Astrocyte of the cerebellum (primary cell): Measurements from ENCODE around the gene IRAK2.

Experiments
- DNase-seq: peaks from one replicate; pipeline ENCODE4 v3.0.0-alpha.2; 2011; ENCODE audit warnings: low read depth
- H3K4me3 ChIP-seq: 2 replicates; pipeline ENCODE4 v1.5.1; 2011; ENCODE audit warnings: mild to moderate bottlenecking, low read depth, low read length, moderate library complexity
- in situ Hi-C: cut with HindIII; loops from 2 replicates; pipeline ENCODE4 v1.10.0; 2017; ENCODE audit warnings: low sequenced_read_pairs
- TF ChIP-seq, protein P1 (sequence below): IDR thresholded peaks from 2 replicates; pipeline ENCODE4 v1.5.1; 2012; ENCODE audit warnings: low read length, low read depth, moderate library complexity, mild to moderate bottlenecking; ENCODE audit errors: missing control alignments

Gene IRAK2

GRCh38 chr3:10194328-10195071 is 29.8 kb downstream of the IRAK2 start:
- DNase-seq = no peak
- TF ChIP-seq, protein P1, sequence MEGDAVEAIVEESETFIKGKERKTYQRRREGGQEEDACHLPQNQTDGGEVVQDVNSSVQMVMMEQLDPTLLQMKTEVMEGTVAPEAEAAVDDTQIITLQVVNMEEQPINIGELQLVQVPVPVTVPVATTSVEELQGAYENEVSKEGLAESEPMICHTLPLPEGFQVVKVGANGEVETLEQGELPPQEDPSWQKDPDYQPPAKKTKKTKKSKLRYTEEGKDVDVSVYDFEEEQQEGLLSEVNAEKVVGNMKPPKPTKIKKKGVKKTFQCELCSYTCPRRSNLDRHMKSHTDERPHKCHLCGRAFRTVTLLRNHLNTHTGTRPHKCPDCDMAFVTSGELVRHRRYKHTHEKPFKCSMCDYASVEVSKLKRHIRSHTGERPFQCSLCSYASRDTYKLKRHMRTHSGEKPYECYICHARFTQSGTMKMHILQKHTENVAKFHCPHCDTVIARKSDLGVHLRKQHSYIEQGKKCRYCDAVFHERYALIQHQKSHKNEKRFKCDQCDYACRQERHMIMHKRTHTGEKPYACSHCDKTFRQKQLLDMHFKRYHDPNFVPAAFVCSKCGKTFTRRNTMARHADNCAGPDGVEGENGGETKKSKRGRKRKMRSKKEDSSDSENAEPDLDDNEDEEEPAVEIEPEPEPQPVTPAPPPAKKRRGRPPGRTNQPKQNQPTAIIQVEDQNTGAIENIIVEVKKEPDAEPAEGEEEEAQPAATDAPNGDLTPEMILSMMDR = no peak
- in situ Hi-C loops = loop anchor here (5.0 kb wide), 1 partner anchor 68 kb away; no protein-coding TSS in a partner anchor
- no peak overlapping the region for H3K4me3 ChIP-seq

- TF ChIP-seq, protein P1 = no peak
- in situ Hi-C loops = no loop called here
- H3K4me3 ChIP-seq = no peak overlapping the region
- no peak for DNase-seq
These were observed 30.8 kb downstream of the IRAK2 start for GRCh38 chr3:10195366-10196089.

DNA sequence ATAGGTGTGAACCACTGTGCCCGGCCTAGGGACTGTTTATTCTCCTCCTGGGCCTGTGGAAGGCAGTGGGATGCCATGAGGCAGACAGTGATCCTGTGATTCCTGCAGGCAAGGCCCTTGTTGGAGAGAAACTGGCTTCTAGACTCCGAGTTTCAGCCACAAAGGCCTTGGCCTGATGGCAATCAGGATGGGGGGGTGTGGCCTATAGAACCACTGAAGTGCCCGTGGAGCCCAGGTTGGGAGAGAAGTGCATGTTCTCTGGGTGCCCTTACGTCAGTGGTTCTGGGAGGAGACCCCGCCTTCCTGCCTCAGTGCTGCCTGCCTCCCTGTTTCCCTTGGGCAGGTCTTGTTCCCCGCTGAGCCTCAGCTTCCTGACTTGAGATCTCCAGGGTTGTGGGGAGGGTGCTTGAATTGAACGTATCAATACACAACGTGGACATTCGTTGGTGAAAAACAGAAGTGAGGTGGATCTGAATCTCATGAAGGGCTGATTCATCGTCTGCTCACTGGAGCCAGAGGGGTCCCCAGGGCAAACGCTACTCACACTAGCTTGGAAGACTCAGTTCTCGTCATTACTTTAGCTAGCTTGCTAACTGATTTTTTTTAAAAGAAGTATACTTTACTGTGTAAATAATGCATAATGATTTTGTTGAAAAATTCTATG is 31.8 kb downstream of the IRAK2 start:
- in situ Hi-C loops = no loop called here
- TF ChIP-seq, protein P1 = no peak
- no peak overlapping the region for H3K4me3 ChIP-seq
- DNase-seq = no peak

- DNase-seq = no peak
- in situ Hi-C loops = no loop called here
- TF ChIP-seq, protein P1 = no peak
- no peak overlapping the region for H3K4me3 ChIP-seq
These were observed 33.5 kb downstream of the IRAK2 start for GRCh38 chr3:10198226-10198625.

GRCh38 chr3:10198761-10199649 is 34.3 kb downstream of the IRAK2 start:
- in situ Hi-C loops = no loop called here
- H3K4me3 ChIP-seq = no peak overlapping the region
- no peak for DNase-seq
- TF ChIP-seq, protein P1 = no peak

DNA sequence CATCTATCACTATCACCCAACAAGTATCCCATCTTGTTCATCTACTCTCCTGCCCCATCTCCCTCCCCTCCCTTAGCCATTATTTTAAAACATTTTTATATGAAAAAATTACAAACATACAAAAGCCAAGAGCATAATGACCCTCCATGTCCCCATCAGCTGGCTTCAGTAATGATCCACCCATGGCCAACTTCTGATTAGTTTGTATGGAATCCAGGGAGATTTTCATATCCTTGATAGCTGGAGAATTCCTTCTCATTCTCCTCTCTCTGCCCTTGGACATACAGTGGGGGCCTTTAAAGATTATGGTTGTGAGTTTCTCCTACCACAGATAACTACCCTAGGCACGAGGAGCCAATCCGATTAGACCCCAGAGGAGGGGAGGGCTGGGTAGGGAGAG is 40.2 kb downstream of the IRAK2 start:
- TF ChIP-seq, protein P1 = no peak
- no peak overlapping the region for H3K4me3 ChIP-seq
- DNase-seq = no peak
- in situ Hi-C loops = loop anchor here (10.0 kb wide), 1 partner anchor 60 kb away; the partner anchor contains the start of gene VHL
